Stimulated activated CD4-positive, alpha-beta T cell treated with anti-CD3 and anti-CD28 coated beads, Interleukin-2, amount 100 ng/mL, for 48 hours (primary cell): ENCODE measurements around the gene C20orf141.
"Not testable (repeated sequence)": the region's sequence is repeated elsewhere in the genome, so short reads cannot be mapped to it uniquely, and the experiment has no call there.

Experiments
- DNase-seq, 2 donors: peaks; one replicate each; pipeline ENCODE4 v3.0.0-alpha.2; 2020

Gene C20orf141

GRCh38 chr20:2814587-2815051, at the start of gene C20orf141:
Gene C20orf141 (plus strand): TSS chr20:2814987. CDS start chr20:2815185, 198 bp downstream.
- DNase-seq = no peak

DNA sequence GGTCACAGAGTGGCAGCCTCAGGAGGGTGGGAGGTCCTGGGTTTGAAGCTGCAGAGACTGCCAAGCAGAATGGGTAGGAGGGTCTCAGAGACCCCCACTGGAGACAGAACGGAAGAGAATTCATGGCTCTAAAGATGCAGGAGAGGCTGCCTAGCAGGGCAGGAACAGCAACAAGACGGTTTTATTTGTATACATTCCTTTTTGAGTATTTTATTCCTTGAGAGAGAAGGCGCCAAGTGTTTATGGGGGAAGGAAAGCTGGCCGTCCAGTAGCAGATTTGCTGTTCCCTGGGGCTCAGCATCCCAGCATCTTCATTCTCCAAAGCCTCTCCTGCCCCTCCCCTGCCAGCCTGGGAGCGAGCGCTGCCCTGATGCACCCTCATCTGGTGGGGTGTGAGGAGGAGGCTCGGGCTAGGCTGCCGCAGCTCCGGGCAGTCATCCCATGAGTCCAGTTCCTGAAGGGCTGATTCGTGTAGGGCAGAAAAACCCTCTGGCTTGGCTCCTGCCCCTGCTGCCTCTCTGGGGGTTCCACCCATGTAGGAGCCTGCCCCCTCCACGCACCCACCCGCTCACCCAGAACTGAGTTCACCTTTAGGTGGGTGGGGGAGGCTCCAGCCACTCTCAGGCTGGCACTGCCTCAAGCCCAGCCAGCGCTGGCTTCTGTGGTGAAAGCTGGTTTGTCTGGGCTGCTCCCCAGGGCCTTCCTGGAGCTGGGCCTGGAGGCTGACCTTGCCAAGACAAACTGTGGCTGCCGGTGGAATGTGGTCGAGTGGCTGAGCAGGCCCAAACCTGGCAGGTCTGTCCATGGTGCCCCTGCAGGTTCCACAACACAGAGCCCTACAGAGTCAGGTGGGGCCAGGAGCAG, 46.8 kb upstream of the C20orf141 start:
- no peak for DNase-seq

DNA sequence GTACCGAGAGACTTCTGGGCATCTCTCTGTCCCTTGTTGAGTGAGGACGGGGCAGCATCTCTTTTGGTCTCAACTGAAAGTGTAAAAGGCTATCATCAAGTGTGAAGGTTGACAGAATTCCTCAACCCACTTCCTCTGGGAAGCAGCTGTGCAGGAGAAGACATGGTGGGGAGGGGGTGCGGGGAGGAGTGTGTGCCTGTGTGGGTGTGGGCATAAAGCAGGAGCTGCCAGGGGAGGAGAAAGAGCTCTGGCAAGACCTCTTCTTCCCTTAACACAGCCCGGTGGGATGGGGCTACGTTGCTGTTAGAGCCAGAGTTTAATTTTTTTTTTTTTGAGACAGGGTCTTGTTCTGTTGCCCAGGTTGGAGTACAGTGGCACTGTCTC, 46.2 kb upstream of the C20orf141 start:
- no peak for DNase-seq

DNA sequence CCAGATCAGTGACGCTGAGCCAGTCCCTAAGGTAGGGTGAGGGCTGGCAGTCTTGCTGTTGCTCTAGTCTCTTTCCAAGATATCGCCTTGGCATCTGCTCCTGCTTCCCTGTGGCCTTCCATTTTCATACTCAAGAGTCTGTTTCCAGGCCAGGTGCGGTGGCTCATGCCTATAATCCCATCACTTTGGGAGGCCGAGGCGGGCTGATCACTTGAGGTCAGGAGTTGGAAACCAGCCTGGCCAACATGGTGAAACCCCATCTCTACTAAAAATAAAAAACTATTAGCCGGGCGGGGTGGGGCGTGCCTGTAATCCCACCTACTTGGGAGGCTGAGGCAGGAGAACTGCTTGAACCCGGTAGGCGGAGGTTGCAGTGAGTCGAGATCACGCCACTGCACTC, 44.7 kb upstream of the C20orf141 start:
- not testable (repeated sequence) for DNase-seq

DNA sequence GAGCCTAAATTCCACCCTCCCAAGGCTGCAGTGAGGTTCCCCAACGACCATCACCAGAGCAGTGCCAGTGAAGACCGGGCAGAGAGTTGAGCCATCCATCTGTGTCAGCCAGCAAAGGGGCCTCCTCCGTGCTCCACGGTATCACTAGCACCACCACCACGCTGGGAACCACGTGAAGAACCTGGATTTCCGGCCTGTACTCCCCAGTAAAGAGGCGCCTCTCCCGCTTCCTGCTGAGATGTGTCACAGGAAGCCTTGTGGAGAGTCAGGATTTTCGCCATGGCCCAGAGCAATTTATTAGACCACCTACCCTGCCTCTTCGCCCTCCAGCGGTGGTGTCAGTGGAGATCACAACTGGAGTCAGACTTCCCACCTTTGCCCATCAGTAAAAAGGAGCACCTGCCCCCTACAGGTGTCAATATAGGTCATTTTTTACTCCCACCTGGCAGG, 43.1 kb upstream of the C20orf141 start:
- DNase-seq = no peak

DNA sequence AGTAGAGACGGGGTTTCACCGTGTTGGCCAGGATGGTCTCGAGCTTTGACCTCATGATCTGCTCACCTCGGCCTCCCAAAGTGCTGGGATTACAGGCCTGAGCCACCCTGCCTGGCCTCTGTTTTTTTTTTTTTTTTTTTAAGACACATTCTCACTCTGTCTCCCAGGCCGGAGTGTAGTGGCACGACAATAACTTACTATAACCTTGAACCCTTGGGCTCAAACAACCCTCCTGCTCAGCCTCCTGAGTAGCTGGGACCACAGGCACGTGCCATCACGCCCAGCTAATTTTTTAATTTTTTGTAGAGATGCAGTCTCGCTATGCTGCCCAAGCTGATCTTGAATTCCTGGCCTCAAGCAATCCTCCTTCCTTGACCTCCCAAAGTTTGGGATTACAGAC, 41.0 kb upstream of the C20orf141 start:
- no peak for DNase-seq

- no peak for DNase-seq
These were observed 39.6 kb upstream of the C20orf141 start for GRCh38 chr20:2775139-2775538.

DNA sequence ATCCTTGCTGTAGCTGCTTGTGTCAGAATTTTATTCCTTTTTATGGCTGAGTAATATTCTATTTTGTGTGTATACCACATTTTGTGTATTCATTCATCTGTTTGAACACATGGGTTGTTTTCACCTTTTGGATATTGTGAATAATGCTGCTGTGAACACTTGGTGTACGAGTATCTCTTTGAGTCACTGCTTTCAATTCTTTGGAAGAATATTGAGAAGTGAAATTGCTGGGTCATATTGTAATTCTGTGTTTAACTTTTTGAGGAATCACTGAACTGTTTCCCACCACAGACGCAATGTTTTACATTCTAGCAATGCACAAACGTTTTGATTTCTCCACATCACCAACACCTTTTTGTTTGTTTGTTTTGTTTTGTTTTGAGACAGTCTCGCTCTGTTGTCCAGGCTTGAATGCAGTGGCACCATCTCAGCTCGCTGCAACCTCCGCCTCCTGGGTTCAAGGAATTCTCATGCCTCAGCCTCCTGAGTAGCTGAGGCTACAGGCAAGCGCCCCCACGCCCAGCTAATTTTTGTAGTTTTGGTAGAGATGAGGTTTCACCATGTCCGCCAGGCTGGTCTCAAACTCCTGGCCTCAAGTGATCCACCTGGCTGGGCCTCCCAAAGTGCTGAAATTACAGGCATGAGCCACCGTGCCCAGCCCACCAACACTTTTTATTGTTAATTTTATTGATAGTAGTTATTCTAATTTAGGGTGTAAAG, 36.0 kb upstream of the C20orf141 start:
- no peak for DNase-seq

DNA sequence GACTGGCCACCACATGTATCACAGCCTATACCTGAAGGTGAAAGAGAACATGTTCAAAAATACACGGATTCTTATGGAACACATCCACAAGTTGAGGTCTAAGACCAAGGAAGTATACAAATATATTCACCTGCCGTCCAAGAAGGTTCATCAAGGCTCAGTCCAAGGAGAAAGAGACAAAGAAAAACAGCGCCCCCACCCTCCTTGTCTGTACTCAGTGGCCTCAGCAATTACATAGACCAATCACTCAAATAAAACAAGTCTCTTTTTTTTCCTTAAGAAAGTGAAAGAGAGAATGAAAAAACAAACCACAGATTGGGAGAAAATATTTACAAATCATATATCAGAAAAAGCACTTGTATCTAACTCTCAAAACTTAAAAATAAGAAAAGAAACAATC, 33.8 kb upstream of the C20orf141 start:
- no peak for DNase-seq

GRCh38 chr20:2783908-2784566, 30.8 kb upstream of the C20orf141 start:
- DNase-seq = no peak

DNA sequence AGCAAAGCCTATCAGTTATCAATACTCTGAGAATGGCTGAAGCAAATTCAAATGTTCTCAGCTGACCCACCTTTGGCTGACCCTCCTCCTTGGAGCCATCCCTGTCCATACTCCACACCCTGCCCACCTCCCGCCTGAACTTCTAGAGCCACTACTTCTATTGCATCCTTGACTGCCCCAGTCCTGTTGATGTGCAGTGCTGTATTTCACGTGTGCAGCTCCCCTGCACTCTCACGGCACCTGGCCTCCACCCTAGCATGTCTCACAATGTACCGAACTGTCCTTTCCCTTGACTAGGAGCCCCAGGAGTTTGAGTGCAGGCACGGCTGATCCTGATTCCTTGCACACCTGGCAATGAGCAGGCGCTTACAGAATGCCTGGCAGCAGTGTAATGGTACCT, 21.3 kb upstream of the C20orf141 start:
- no peak for DNase-seq

GRCh38 chr20:2794202-2794748, 20.5 kb upstream of the C20orf141 start:
- no peak for DNase-seq

DNA sequence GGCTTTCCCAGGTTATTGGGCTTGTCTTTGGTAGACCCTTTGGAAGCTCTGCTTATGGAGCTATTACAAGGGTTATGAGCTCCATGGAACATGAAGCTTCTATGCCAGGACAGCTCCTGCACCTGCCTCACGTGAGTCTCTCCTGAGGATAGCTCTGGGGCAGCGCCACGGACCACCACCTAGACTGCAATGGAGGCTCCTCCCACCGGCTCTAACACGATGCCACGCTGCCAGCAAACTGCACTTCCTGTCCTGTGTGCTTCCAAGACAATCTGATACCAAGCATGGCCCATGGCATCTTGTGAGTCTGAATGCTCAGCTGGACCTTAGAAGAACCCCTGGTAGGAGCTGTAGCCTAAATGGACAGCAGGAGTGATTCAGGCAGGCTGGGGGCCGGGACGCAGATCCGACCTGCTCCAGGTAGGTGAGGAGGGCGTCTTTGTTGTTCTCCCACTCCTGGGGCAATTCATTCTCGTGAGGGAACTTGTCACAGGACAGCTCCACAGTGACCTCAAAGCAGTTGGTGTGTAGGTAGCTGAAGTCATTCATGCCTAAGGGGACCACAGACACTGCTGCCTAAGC, 19.8 kb upstream of the C20orf141 start:
- DNase-seq = no peak

GRCh38 chr20:2795451-2795850, 19.3 kb upstream of the C20orf141 start:
- DNase-seq = no peak

DNA sequence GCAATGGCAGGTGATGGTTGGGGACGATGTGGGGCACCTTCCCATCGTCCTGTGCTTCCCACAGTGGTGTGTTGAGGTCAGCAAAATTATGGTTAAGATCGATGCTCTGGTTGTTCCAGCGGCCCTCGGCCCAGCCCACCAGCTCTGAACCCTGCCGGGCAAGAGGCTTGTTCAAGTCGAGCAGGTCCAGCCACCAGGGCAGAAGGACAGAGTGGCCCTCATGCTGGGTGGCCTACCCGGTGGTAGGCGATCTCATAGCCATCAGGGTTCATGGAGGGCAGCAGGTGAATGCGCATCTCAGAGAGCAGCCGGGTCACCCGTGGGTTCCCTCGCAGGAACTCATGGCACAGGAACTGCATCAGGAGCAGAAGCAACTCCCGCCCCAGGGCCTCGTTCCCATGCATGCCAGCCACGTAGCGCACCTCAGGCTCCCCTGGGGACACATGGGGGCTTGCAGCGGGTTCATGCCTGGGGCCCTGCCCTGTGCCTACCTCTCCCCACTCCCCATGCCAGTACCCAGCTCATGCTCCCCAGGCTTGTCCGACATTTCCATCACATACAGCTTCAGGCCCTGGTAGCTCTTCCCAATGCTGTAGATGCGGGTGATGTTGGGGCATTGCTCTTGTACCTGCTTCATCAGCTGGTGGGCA, 18.7 kb upstream of the C20orf141 start:
- no peak for DNase-seq

DNA sequence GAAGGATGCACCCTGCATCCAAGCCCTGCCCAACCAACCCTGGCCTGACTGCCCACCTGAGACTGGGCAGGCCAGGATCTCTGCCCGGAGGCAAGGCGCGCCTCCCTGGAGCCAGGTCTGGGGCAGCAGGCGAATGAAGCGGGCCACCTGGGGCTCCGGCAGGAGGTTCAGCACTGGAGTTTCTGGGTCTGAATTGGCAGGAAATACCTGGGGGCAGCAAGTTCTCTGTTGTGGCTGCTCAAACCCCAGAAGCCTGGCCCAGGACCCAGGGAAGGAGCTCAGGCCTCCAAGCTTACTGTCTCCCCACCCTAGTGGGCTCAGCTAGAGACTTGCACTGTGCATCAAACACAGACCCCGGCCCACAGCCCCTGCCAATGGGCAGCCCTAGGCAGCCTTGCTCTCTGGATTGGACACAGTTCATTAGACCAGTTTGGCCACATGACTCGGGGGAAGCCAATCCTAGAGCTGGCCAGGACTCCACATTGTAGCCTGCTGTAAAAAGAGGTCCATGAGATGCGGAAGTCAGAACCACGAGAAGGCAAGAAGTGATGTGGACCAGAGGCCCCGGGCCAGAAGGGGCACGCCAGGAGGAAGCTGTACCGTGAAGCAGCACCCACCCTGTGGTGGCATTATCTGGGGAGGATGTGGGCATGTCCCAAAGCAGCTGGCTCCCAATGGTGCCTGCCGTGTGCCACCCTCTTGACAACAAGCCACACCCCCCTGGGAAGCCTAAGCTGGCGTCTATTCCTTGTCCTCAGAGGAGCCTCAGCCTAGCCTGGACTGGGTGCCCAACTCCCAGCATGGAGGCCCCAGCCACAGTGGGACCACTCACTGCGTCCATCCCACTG, 17.4 kb upstream of the C20orf141 start:
- no peak for DNase-seq

GRCh38 chr20:2798095-2798805, 16.5 kb upstream of the C20orf141 start:
- no peak for DNase-seq

DNA sequence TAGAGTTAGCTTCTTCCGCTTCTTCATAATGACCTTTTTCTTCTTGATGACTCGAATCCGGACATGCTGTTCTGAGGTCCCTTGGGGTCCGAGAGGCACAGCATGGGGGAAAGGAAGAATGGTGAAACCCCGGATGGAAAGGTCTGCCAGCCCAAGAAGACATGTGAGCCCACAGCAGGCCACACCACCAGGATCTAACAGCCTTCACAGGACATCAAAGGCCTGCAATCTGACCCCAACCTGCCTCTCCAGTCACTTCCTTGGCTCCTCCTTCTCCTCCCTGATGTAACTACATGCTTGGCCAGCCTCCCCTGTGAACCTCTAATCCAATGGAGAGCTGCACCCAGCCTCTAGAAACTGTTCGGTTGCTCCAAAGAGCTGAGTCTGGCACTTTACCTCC, 16.0 kb upstream of the C20orf141 start:
- no peak for DNase-seq

- no peak for DNase-seq
These were observed 15.5 kb upstream of the C20orf141 start for GRCh38 chr20:2799271-2799670.

DNA sequence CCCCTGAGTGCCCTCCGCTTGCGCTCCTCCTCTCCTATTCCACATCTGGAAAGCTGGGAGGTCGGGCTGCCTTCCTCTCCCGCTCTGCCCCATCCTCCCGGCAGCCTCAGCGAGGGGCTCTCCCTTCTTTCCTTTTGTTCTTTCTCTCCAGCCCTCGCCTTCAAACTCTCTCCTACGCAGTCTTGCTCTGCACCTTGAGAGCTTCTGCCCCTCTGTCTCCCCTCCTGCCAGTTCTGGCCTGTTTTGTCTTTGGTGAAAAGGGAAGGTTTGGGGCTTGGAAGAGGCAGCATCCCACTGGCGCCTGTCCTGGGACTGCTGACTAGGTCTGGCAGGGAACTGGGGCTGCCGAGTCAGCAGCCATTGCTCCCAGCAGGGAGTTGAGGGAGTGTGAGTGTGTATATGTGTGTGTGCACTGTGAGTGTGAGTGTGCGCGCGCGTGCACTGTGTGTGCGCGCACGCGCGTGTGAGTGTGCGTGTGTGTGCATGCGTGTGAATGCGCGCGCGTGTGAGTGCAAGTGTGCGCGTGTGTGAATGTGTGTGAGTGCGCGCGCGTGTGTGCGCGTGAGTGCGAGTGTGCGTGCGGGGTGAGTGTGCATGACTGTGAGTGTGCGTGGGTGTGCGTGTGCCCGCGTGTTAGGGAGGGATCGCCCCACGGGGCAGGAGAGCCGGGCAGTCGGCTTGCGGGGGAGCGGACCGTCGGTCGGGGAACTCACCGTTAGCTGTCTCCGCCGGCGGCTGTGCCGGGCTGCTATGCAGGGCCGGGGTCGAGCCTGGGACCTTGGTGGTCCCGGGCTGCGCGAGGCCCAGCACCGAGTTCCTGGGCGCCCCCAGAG, 14.9 kb upstream of the C20orf141 start:
- no peak for DNase-seq
